GM23338 (cell line): ENCODE measurements around the gene EP400. TPM values are rescaled to one million over a fixed set of nuclear protein-coding genes. Genes with fewer than 3 reads are reported as not detected.

Experiments
- ATAC-seq: fragments of 200-7000 bp; cut with Tn5 transposase; 3 replicates; pipeline ENCODE4 v1.9.1; 2020
- DNase-seq: peaks from one replicate; pipeline ENCODE4 v3.0.0-alpha.2; 2015; ENCODE audit warnings: low spot score
- H2AFZ ChIP-seq: fragments of 200-600 bp; sonication (generic); 2 replicates; pipeline ENCODE4 v1.8.0; 2016; ENCODE audit warnings: antibody characterized with exemption, mild to moderate bottlenecking, moderate library complexity
- H3F3A ChIP-seq: fragments of 200-600 bp; sonication (generic); replicated peaks from 2 replicates; pipeline ENCODE4 v1.8.0; 2017; ENCODE audit warnings: antibody characterized with exemption, mixed run types, low read depth
- H3K27ac ChIP-seq: fragments of 200-600 bp; sonication (generic); 2 replicates; pipeline ENCODE4 v1.6.1; 2016; ENCODE audit warnings: low read depth
- H3K27me3 ChIP-seq: fragments of 200-600 bp; sonication (generic); 2 replicates; pipeline ENCODE4 v1.8.0; 2016; ENCODE audit warnings: mild to moderate bottlenecking, mixed run types, moderate library complexity; ENCODE audit not compliant: insufficient read depth
- H3K36me3 ChIP-seq: fragments of 200-600 bp; sonication (generic); 2 replicates; pipeline ENCODE4 v1.8.0; 2016; ENCODE audit warnings: mild to moderate bottlenecking; ENCODE audit not compliant: insufficient read depth
- H3K4me1 ChIP-seq: fragments of 200-600 bp; sonication (generic); 2 replicates; pipeline ENCODE4 v1.8.0; 2016; ENCODE audit warnings: mild to moderate bottlenecking, moderate library complexity; ENCODE audit not compliant: insufficient read depth
- H3K4me2 ChIP-seq: fragments of 200-600 bp; sonication (generic); 2 replicates; pipeline ENCODE4 v1.7.1; 2017; ENCODE audit warnings: mixed run types
- H3K4me3 ChIP-seq: fragments of 200-600 bp; sonication (generic); 2 replicates; pipeline ENCODE4 v1.6.1; 2016; ENCODE audit warnings: mixed run types
- H3K79me2 ChIP-seq: fragments of 200-600 bp; sonication (generic); replicated peaks from 2 replicates; pipeline ENCODE4 v1.8.0; 2017; ENCODE audit warnings: mild to moderate bottlenecking; ENCODE audit not compliant: insufficient read depth
- H3K9me2 ChIP-seq: fragments of 200-600 bp; sonication (generic); 2 replicates; pipeline ENCODE4 v1.8.0; 2017; ENCODE audit not compliant: insufficient read depth
- H4K20me1 ChIP-seq: fragments of 200-600 bp; sonication (generic); replicated peaks from 2 replicates; pipeline ENCODE4 v1.8.0; 2017; ENCODE audit warnings: mild to moderate bottlenecking; ENCODE audit not compliant: insufficient read depth
- H3K27ac Mint-ChIP-seq: 2 replicates; pipeline ENCODE4 v1.8.0; 2020; ENCODE audit warnings: inconsistent platforms, mild to moderate bottlenecking, moderate library complexity, mixed read lengths
- H3K27me3 Mint-ChIP-seq: 3 replicates; pipeline ENCODE4 v1.8.0; 2022; ENCODE audit warnings: low read depth, mild to moderate bottlenecking, moderate library complexity, mixed read lengths, inconsistent platforms; ENCODE audit not compliant: insufficient read depth, poor library complexity
- H3K36me3 Mint-ChIP-seq: 3 replicates; pipeline ENCODE4 v1.8.0; 2021; ENCODE audit warnings: low read depth, mild to moderate bottlenecking, inconsistent platforms, moderate library complexity, mixed read lengths
- H3K4me1 Mint-ChIP-seq: 3 replicates; pipeline ENCODE4 v1.8.0; 2020; ENCODE audit warnings: mild to moderate bottlenecking, inconsistent platforms, mixed read lengths
- H3K4me3 Mint-ChIP-seq: 3 replicates; pipeline ENCODE4 v1.8.0; 2021; ENCODE audit warnings: moderate library complexity, mild to moderate bottlenecking, inconsistent platforms, mixed read lengths
- H3K9me3 Mint-ChIP-seq: 3 replicates; pipeline ENCODE4 v1.8.0; 2020; ENCODE audit warnings: moderate library complexity, mild to moderate bottlenecking, inconsistent platforms, mixed read lengths
- CREB1 ChIP-seq: fragments of 250-450 bp; sonication (Bioruptor Pico); IDR thresholded peaks from 2 replicates; pipeline ENCODE4 v1.5.0; 2020; ENCODE audit warnings: low read depth, mild to moderate bottlenecking, moderate library complexity
- EZH2 ChIP-seq: fragments of 200-600 bp; sonication (generic); IDR thresholded peaks from one replicate; pipeline ENCODE4 v1.8.0; 2017; ENCODE audit warnings: antibody characterized with exemption, mild to moderate bottlenecking, low read depth; ENCODE audit not compliant: unreplicated experiment
- EZH2phosphoT487 ChIP-seq: fragments of 200-600 bp; sonication (generic); IDR thresholded peaks from one replicate; pipeline ENCODE4 v1.8.1; 2018; ENCODE audit warnings: antibody characterized with exemption; ENCODE audit not compliant: unreplicated experiment
- JUNB ChIP-seq: IDR thresholded peaks from one replicate; pipeline ENCODE4 v1.6.1; 2016; ENCODE audit warnings: antibody characterized with exemption; ENCODE audit not compliant: unreplicated experiment
- NANOG ChIP-seq: IDR thresholded peaks from 2 replicates; pipeline ENCODE4 v1.6.1; 2016; ENCODE audit warnings: antibody characterized with exemption, borderline replicate concordance
- STAT1 ChIP-seq: IDR thresholded peaks from one replicate; pipeline ENCODE4 v1.6.1; 2016; ENCODE audit warnings: antibody characterized with exemption; ENCODE audit not compliant: unreplicated experiment
- ZNF114 ChIP-seq: fragments of 250-450 bp; sonication (Bioruptor Pico); IDR thresholded peaks from 2 replicates; pipeline ENCODE4 v1.5.0; 2020; ENCODE audit warnings: mild to moderate bottlenecking, moderate library complexity
- ZNF331 ChIP-seq: fragments of 250-450 bp; sonication (Bioruptor Pico); IDR thresholded peaks from 2 replicates; pipeline ENCODE4 v1.5.0; 2020; ENCODE audit warnings: low read depth, mild to moderate bottlenecking, moderate library complexity
- polyA plus RNA-seq: library from polyadenylated mRNA; unstranded; fragments of >200 nt; fragmentation: Nextera tagmentation; extraction: Ambion mirVana; gene quantifications from 2 replicates; pipeline ENCODE4 v1.2.1, GENCODE V29; 2016
- total RNA-seq: library from RNA; depleted of rRNA; stranded (reverse); fragments of >200 nt; shearing (Covaris generic); gene quantifications from 2 replicates; pipeline ENCODE4 v1.2.3, GENCODE V29; 2014
- TF ChIP-seq, protein P1 (sequence below): IDR thresholded peaks from 2 replicates; pipeline ENCODE4 v1.6.1; 2016; ENCODE audit warnings: antibody characterized with exemption
- TF ChIP-seq, protein P2 (sequence below): IDR thresholded peaks from one replicate; pipeline ENCODE4 v1.6.1; 2018; ENCODE audit warnings: antibody characterized with exemption; ENCODE audit not compliant: unreplicated experiment
- TF ChIP-seq, protein P3 (sequence below): fragments of 250-450 bp; sonication (Bioruptor Pico); IDR thresholded peaks from 2 replicates; pipeline ENCODE4 v1.5.0; 2020; ENCODE audit warnings: mild to moderate bottlenecking, moderate library complexity

The EP400 gene
- total and polyA plus RNA-seq, 2 experiments from 2014 or later = 26.3 to 57.2 TPM

DNA sequence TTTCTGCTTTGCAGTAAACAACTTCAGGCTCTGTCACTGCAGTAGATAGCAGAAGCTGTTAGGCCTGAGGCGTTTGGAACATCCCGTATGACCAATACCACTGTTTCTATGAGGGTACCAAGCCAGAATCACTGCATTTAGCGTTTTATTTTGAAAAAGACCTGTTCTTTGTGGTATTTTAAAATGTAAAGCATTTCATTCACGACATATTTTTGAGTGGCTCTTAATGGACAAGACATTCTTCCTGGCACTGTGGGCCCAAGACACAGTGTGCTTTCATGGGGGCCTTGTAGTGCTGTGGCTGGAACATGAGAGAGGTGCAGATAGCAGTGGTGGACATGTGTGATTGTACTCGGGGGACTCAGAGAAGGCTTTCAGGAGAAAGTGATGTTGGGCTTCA, 107.9 kb downstream of the EP400 start:
- DNase-seq (no peak), ATAC-seq (no peak)
- H3K4me3 ChIP-seq = no peak overlapping the region
- H3K9me2 ChIP-seq = no peaks in the 10 kb centered on the region
- H2AFZ ChIP-seq = no peak overlapping the region
- peak overlapping the region; percentile 19; the same call in 1 of the 2 replicates for H3K27ac ChIP-seq
- peaks cover 3% of the 10 kb centered on the region for H3K27me3 Mint-ChIP-seq
- no peaks in the 10 kb centered on the region for H3K79me2 ChIP-seq
- no peak for TF ChIP-seq STAT1
- TF ChIP-seq EZH2 = no peak
- H3F3A ChIP-seq = no peaks in the 10 kb centered on the region
- no peak overlapping the region for H3K4me2 ChIP-seq
- H3K4me1 ChIP-seq = no peaks in the 10 kb centered on the region
- H3K27ac Mint-ChIP-seq = no peak overlapping the region
- H3K36me3 ChIP-seq = peaks cover 21% of the 10 kb centered on the region
- no peak overlapping the region for H3K4me3 Mint-ChIP-seq
- H3K27me3 ChIP-seq = no peaks in the 10 kb centered on the region
- no peaks in the 10 kb centered on the region for H3K9me3 Mint-ChIP-seq
- peaks cover 73% of the 10 kb centered on the region for H3K36me3 Mint-ChIP-seq
- no peaks in the 10 kb centered on the region; the same call in 2 of the 3 replicates for H3K4me1 Mint-ChIP-seq
- H4K20me1 ChIP-seq = no peaks in the 10 kb centered on the region; the same call in 1 of the 2 replicates

DNA sequence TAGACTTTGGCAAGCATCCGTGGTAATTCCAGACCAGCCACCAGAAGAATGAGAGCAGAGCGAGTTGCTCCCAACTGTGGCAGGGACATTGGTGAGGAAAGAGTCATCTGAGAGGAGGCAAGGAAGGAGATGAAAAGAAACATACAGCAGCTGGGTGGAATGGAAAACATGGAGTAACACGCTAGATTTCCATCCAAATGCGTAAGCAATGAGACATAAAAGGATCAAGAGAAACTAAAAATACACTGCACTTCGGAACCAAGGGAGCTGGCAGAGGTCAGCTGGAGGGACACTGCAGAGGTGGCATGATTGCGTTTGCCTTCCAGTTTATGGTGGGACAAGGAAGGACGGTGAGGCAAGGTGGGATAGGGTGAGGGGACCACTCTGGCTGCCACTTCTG, 111.5 kb downstream of the EP400 start:
- Mint-ChIP-seq H3K4me1 (no peaks in the 10 kb centered on the region; the same call in 2 of the 3 replicates), H3K27ac (peak overlapping the region; percentile 4; the same call in 1 of the 2 replicates), H3K36me3 (peaks cover 70% of the 10 kb centered on the region), H3K4me3 (no peak overlapping the region), H3K27me3 (peaks cover 4% of the 10 kb centered on the region), H3K9me3 (no peaks in the 10 kb centered on the region)
- Histone ChIP-seq H4K20me1 (no peaks in the 10 kb centered on the region; the same call in 1 of the 2 replicates), H3K79me2 (no peaks in the 10 kb centered on the region), H2AFZ (no peak overlapping the region), H3K27ac (no peak overlapping the region), H3K9me2 (no peaks in the 10 kb centered on the region), H3K27me3 (no peaks in the 10 kb centered on the region), H3F3A (no peaks in the 10 kb centered on the region), H3K36me3 (peaks cover 13% of the 10 kb centered on the region), H3K4me3 (no peak overlapping the region), H3K4me1 (no peaks in the 10 kb centered on the region), H3K4me2 (no peak overlapping the region)
- no peak for DNase-seq
- ATAC-seq = no peak
- no peak for TF ChIP-seq ZNF114 (CRISPR knock-in tag)
- TF ChIP-seq, protein P1, sequence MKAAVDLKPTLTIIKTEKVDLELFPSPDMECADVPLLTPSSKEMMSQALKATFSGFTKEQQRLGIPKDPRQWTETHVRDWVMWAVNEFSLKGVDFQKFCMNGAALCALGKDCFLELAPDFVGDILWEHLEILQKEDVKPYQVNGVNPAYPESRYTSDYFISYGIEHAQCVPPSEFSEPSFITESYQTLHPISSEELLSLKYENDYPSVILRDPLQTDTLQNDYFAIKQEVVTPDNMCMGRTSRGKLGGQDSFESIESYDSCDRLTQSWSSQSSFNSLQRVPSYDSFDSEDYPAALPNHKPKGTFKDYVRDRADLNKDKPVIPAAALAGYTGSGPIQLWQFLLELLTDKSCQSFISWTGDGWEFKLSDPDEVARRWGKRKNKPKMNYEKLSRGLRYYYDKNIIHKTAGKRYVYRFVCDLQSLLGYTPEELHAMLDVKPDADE = no peak
- TF ChIP-seq NANOG = no peak
- TF ChIP-seq EZH2phosphoT487 = no peak
- TF ChIP-seq, protein P2, sequence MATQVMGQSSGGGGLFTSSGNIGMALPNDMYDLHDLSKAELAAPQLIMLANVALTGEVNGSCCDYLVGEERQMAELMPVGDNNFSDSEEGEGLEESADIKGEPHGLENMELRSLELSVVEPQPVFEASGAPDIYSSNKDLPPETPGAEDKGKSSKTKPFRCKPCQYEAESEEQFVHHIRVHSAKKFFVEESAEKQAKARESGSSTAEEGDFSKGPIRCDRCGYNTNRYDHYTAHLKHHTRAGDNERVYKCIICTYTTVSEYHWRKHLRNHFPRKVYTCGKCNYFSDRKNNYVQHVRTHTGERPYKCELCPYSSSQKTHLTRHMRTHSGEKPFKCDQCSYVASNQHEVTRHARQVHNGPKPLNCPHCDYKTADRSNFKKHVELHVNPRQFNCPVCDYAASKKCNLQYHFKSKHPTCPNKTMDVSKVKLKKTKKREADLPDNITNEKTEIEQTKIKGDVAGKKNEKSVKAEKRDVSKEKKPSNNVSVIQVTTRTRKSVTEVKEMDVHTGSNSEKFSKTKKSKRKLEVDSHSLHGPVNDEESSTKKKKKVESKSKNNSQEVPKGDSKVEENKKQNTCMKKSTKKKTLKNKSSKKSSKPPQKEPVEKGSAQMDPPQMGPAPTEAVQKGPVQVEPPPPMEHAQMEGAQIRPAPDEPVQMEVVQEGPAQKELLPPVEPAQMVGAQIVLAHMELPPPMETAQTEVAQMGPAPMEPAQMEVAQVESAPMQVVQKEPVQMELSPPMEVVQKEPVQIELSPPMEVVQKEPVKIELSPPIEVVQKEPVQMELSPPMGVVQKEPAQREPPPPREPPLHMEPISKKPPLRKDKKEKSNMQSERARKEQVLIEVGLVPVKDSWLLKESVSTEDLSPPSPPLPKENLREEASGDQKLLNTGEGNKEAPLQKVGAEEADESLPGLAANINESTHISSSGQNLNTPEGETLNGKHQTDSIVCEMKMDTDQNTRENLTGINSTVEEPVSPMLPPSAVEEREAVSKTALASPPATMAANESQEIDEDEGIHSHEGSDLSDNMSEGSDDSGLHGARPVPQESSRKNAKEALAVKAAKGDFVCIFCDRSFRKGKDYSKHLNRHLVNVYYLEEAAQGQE = no peak
- no peak for TF ChIP-seq STAT1
- no peak for TF ChIP-seq ZNF331 (CRISPR knock-in tag)
- TF ChIP-seq, protein P3, sequence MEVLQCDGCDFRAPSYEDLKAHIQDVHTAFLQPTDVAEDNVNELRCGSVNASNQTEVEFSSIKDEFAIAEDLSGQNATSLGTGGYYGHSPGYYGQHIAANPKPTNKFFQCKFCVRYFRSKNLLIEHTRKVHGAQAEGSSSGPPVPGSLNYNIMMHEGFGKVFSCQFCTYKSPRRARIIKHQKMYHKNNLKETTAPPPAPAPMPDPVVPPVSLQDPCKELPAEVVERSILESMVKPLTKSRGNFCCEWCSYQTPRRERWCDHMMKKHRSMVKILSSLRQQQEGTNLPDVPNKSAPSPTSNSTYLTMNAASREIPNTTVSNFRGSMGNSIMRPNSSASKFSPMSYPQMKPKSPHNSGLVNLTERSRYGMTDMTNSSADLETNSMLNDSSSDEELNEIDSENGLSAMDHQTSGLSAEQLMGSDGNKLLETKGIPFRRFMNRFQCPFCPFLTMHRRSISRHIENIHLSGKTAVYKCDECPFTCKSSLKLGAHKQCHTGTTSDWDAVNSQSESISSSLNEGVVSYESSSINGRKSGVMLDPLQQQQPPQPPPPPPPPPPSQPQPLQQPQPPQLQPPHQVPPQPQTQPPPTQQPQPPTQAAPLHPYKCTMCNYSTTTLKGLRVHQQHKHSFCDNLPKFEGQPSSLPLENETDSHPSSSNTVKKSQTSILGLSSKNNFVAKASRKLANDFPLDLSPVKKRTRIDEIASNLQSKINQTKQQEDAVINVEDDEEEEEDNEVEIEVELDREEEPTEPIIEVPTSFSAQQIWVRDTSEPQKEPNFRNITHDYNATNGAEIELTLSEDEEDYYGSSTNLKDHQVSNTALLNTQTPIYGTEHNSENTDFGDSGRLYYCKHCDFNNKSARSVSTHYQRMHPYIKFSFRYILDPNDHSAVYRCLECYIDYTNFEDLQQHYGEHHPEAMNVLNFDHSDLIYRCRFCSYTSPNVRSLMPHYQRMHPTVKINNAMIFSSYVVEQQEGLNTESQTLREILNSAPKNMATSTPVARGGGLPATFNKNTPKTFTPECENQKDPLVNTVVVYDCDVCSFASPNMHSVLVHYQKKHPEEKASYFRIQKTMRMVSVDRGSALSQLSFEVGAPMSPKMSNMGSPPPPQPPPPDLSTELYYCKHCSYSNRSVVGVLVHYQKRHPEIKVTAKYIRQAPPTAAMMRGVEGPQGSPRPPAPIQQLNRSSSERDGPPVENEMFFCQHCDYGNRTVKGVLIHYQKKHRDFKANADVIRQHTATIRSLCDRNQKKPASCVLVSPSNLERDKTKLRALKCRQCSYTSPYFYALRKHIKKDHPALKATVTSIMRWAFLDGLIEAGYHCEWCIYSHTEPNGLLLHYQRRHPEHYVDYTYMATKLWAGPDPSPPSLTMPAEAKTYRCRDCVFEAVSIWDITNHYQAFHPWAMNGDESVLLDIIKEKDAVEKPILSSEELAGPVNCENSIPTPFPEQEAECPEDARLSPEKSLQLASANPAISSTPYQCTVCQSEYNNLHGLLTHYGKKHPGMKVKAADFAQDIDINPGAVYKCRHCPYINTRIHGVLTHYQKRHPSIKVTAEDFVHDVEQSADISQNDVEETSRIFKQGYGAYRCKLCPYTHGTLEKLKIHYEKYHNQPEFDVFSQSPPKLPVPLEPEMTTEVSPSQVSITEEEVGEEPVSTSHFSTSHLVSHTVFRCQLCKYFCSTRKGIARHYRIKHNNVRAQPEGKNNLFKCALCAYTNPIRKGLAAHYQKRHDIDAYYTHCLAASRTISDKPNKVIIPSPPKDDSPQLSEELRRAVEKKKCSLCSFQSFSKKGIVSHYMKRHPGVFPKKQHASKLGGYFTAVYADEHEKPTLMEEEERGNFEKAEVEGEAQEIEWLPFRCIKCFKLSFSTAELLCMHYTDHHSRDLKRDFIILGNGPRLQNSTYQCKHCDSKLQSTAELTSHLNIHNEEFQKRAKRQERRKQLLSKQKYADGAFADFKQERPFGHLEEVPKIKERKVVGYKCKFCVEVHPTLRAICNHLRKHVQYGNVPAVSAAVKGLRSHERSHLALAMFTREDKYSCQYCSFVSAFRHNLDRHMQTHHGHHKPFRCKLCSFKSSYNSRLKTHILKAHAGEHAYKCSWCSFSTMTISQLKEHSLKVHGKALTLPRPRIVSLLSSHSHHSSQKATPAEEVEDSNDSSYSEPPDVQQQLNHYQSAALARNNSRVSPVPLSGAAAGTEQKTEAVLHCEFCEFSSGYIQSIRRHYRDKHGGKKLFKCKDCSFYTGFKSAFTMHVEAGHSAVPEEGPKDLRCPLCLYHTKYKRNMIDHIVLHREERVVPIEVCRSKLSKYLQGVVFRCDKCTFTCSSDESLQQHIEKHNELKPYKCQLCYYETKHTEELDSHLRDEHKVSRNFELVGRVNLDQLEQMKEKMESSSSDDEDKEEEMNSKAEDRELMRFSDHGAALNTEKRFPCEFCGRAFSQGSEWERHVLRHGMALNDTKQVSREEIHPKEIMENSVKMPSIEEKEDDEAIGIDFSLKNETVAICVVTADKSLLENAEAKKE = no peak
- TF ChIP-seq EZH2 = no peak
- no peak for TF ChIP-seq CREB1
- no peak for TF ChIP-seq JUNB
